Glutamatergic neuron (in vitro differentiated cells): Measurements from ENCODE around the gene CACNA1C. TPM values are rescaled to one million over a fixed set of nuclear protein-coding genes. Genes with fewer than 3 reads are reported as not detected.

ENCODE experiments used
- DNase-seq: peaks from one replicate; pipeline ENCODE4 v3.0.0; 2022
- H3K27ac Mint-ChIP-seq: one replicate; pipeline ENCODE4 v1.8.0; 2020; ENCODE audit warnings: mild to moderate bottlenecking, mixed read lengths, inconsistent platforms; ENCODE audit not compliant: unreplicated experiment
- H3K27me3 Mint-ChIP-seq: one replicate; pipeline ENCODE4 v1.8.0; 2020; ENCODE audit warnings: mild to moderate bottlenecking, moderate library complexity, mixed read lengths, inconsistent platforms; ENCODE audit not compliant: unreplicated experiment
- H3K36me3 Mint-ChIP-seq: one replicate; pipeline ENCODE4 v1.8.0; 2020; ENCODE audit warnings: mild to moderate bottlenecking, mixed read lengths, inconsistent platforms; ENCODE audit not compliant: unreplicated experiment
- H3K4me1 Mint-ChIP-seq: one replicate; pipeline ENCODE4 v1.8.0; 2020; ENCODE audit warnings: mild to moderate bottlenecking, low read depth, mixed read lengths, inconsistent platforms; ENCODE audit not compliant: unreplicated experiment
- H3K4me3 Mint-ChIP-seq: one replicate; pipeline ENCODE4 v1.8.0; 2020; ENCODE audit warnings: mild to moderate bottlenecking, mixed read lengths, inconsistent platforms; ENCODE audit not compliant: unreplicated experiment
- H3K9me3 Mint-ChIP-seq: one replicate; pipeline ENCODE4 v1.8.0; 2020; ENCODE audit warnings: mild to moderate bottlenecking, moderate library complexity, mixed read lengths, inconsistent platforms; ENCODE audit not compliant: unreplicated experiment
- total RNA-seq: library from RNA; stranded (reverse); fragmentation: NEBNext Ultra II Directional; extraction: Animal tissue kit (Norgen Biotek cat#: 25700); gene quantifications from one replicate; pipeline ENCODE4 v1.2.1, GENCODE V29; 2021; ENCODE audit not compliant: unreplicated experiment
- TF ChIP-seq, protein P1 (sequence below): fragments of 200-600 bp; sonication (generic); IDR thresholded peaks from one replicate; pipeline ENCODE4 v1.5.0; 2021; ENCODE audit not compliant: partially characterized antibody, unreplicated experiment

The CACNA1C gene
- total RNA-seq, 1 donor from 2014 or later, result 11.0 TPM

DNA sequence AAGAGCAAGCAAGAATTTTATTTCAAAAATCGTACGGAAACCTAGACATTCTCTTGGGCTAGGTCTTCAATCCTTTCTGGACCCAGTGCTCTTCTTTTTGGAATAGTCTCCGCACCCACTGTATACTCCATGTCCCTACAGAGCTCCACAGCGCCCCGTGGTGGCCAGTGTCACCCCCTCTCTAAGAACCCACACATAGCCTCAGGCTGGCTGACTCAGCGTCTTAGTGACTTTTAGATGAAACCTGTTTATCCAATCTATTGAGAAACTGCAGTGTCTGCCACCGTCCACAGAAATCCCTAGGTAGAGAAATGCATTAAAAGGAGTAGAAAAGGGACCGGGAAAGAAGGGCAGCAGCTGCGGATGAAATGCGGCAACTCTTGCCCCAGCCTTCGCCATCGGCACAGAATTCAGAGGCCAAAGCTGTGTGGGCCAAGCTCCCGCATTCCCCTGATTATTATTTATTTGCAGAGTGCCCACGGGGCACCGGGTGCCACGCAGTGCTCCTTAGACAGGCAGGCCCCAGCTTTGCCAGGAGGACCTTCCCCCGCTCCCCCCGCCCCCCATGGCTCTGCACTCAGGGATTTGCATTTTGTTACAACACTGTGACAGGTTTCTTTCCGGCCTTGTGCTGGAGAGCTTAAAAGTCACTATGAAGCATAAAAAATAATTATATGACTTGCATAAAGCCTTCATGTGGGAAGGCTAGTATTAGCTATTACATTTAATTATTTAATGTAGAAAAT lies 571.9 kb downstream of the CACNA1C start:
- DNase-seq, result peak; percentile 80
- TF ChIP-seq, protein P1, sequence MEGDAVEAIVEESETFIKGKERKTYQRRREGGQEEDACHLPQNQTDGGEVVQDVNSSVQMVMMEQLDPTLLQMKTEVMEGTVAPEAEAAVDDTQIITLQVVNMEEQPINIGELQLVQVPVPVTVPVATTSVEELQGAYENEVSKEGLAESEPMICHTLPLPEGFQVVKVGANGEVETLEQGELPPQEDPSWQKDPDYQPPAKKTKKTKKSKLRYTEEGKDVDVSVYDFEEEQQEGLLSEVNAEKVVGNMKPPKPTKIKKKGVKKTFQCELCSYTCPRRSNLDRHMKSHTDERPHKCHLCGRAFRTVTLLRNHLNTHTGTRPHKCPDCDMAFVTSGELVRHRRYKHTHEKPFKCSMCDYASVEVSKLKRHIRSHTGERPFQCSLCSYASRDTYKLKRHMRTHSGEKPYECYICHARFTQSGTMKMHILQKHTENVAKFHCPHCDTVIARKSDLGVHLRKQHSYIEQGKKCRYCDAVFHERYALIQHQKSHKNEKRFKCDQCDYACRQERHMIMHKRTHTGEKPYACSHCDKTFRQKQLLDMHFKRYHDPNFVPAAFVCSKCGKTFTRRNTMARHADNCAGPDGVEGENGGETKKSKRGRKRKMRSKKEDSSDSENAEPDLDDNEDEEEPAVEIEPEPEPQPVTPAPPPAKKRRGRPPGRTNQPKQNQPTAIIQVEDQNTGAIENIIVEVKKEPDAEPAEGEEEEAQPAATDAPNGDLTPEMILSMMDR, result peak; percentile 61
- Mint-ChIP-seq H3K27ac (no peak overlapping the region), H3K9me3 (peaks cover 4% of the 10 kb centered on the region), H3K36me3 (peaks cover 10% of the 10 kb centered on the region), H3K27me3 (peaks cover 1% of the 10 kb centered on the region), H3K4me3 (no peak overlapping the region), H3K4me1 (peaks cover 14% of the 10 kb centered on the region)

DNA sequence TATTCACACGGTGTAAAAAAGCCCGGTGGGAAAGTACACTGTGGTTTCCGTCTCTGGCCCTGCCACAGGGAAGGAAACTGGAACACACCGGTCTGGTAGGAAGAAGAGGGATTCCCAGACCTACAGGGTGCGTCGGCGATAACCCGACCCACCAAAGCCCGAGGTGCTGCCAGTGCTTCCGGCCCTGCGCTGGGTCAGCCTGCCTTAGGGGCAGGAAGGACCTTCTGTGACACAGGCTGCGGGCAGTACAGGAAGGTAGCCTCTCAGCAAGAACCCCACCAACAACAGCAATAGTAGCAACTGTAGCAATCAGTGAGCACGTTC lies 572.5 kb downstream of the CACNA1C start:
- H3K9me3 Mint-ChIP-seq, result peaks cover 4% of the 10 kb centered on the region

DNA sequence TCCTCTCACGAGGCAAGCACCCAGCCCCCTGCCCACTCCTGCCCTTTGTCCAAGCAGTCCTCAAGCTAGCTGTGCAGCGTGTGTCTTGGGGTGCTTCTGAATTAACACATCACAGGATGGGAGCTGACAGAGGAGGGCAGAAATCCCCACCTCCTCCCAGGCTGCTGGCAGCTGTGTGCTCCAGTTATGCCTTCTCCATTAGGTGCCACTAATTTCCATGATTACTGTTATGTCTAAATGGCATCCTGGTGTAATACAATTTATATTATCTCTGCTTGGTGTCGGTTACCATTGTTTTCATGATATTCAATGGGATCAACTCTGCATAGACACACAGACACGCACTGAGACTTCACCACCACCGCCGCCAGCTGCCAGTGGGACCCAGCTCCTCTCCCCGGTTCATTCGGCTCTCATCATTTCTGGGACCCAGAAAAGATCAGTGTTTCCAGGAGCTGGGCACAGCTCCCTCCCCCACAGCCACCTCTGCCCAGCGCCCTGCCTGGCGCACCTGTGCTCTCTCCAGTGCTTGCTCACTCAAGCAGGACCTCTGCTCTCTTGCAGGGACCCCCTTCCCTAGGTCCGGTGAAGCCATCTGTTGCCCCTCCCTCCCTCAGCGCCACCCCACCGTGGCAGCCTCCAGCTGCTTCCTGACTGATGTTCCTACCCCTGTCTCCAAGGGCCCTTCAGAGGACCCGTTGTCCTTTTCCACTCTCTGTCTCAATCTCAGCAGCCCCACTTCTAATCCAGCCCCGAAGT lies 574.5 kb downstream of the CACNA1C start:
- peak; percentile 31 for DNase-seq
- Mint-ChIP-seq H3K27ac (peak overlapping the region; percentile 67), H3K4me3 (peak overlapping the region; percentile 23), H3K36me3 (no peaks in the 10 kb centered on the region), H3K4me1 (peaks cover 14% of the 10 kb centered on the region), H3K9me3 (peaks cover 4% of the 10 kb centered on the region), H3K27me3 (peaks cover 1% of the 10 kb centered on the region)
- TF ChIP-seq, protein P1, result no peak

More for the DNA sequence above, 572.5 kb downstream of the CACNA1C start:
- no peak overlapping the region for H3K4me3 Mint-ChIP-seq
- H3K27ac Mint-ChIP-seq, result no peak overlapping the region
- no peak for DNase-seq
- TF ChIP-seq, protein P1, result no peak
- H3K4me1 Mint-ChIP-seq, result peaks cover 14% of the 10 kb centered on the region
- H3K36me3 Mint-ChIP-seq, result peaks cover 10% of the 10 kb centered on the region
- H3K27me3 Mint-ChIP-seq, result peaks cover 3% of the 10 kb centered on the region

DNA sequence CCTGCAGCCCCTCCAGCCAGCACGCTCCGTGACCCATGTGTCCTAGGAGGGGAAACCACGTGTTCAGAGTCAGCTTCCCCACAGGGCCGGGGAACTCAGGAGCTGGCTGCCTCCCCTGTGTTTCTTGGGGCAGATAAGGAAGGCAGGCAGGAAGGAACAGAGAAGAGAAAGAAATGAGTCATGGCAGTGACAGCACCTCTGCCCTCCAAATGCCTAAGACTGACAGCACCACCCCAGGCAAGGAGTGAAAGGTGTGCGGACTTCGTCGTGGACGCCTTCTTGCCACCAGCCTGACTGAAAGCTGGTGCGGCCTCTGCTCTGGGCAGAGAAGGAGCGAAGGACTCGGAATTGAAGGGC lies 575.0 kb downstream of the CACNA1C start:
- H3K27me3 Mint-ChIP-seq, result peaks cover 1% of the 10 kb centered on the region
- peak overlapping the region; percentile 67 for H3K27ac Mint-ChIP-seq
- TF ChIP-seq, protein P1, result no peak
- H3K4me1 Mint-ChIP-seq, result peaks cover 14% of the 10 kb centered on the region
- no peaks in the 10 kb centered on the region for H3K36me3 Mint-ChIP-seq
- peak overlapping the region; percentile 23 for H3K4me3 Mint-ChIP-seq
- no peak for DNase-seq
- peaks cover 4% of the 10 kb centered on the region for H3K9me3 Mint-ChIP-seq

DNA sequence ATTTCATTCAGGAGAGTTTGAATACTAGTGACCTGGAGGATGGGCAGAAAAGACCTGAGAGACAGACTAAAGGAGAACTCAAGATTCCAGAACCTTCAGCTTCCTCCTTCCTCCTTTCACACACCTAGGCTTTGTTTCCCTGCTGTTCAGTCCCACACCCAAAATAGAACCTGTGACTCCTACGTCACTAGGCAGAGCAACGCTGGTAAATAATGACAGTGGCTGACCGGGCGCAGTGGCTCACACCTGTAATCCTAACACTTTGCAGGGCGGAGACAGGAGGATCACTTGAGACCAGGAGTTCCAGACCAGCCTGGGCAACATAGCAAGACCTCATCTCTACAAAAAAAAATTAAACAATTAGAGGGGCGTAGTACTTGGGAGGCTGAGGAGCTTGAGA lies 575.6 kb downstream of the CACNA1C start:
- Mint-ChIP-seq H3K4me3 (no peak overlapping the region), H3K27ac (no peak overlapping the region), H3K4me1 (peaks cover 14% of the 10 kb centered on the region), H3K9me3 (peaks cover 4% of the 10 kb centered on the region), H3K36me3 (no peaks in the 10 kb centered on the region), H3K27me3 (peaks cover 1% of the 10 kb centered on the region)
- no peak for DNase-seq
- TF ChIP-seq, protein P1, result no peak
